ENCODE results near the gene GID8.
"Not testable (repeated sequence)": the region's sequence is repeated elsewhere in the genome, so short reads cannot be mapped to it uniquely, and the experiment has no call there.

Gene GID8

GRCh38 chr20:62959998-62960436 is 22.1 kb downstream of the GID8 start:
- no peak for DNase-seq

GRCh38 chr20:62960446-62961309 is 22.7 kb downstream of the GID8 start:
- not testable (repeated sequence) for DNase-seq

- no peak for DNase-seq
Measured at GRCh38 chr20:62961310-62961783, 23.4 kb downstream of the GID8 start.

- no peak for DNase-seq
Measured at GRCh38 chr20:62961799-62962198, 23.9 kb downstream of the GID8 start.

- no peak for DNase-seq
Measured at GRCh38 chr20:62962221-62962879, 24.4 kb downstream of the GID8 start.

GRCh38 chr20:62962891-62963613 is 25.1 kb downstream of the GID8 start:
- no peak for DNase-seq

GRCh38 chr20:62963614-62964397 is 25.9 kb downstream of the GID8 start:
- no peak for DNase-seq

- no peak for DNase-seq
Measured at GRCh38 chr20:62964700-62965099, 26.8 kb downstream of the GID8 start.

GRCh38 chr20:62965363-62965771 is 27.4 kb downstream of the GID8 start:
- no peak for DNase-seq

GRCh38 chr20:62966212-62967148 is 28.5 kb downstream of the GID8 start:
- DNase-seq: no peak

GRCh38 chr20:62967149-62967501 is 29.2 kb downstream of the GID8 start:
- no peak for DNase-seq

GRCh38 chr20:62967628-62968351 is 29.8 kb downstream of the GID8 start:
- DNase-seq: no peak

- no peak for DNase-seq
Measured at GRCh38 chr20:62968378-62969178, 30.6 kb downstream of the GID8 start.

GRCh38 chr20:62969179-62969760 is 31.3 kb downstream of the GID8 start:
- DNase-seq: no peak

- no peak for DNase-seq
Measured at GRCh38 chr20:62969939-62970306, 32.0 kb downstream of the GID8 start.

GRCh38 chr20:62970307-62971210 is 32.6 kb downstream of the GID8 start:
- DNase-seq: no peak

- DNase-seq: no peak
Measured at GRCh38 chr20:62971211-62971949, 33.4 kb downstream of the GID8 start.
